Measurements from ENCODE around the gene UPK1A.
"Not testable (repeated sequence)": the region's sequence is repeated elsewhere in the genome, so short reads cannot be mapped to it uniquely, and the experiment has no call there.

UPK1A gene

DNA sequence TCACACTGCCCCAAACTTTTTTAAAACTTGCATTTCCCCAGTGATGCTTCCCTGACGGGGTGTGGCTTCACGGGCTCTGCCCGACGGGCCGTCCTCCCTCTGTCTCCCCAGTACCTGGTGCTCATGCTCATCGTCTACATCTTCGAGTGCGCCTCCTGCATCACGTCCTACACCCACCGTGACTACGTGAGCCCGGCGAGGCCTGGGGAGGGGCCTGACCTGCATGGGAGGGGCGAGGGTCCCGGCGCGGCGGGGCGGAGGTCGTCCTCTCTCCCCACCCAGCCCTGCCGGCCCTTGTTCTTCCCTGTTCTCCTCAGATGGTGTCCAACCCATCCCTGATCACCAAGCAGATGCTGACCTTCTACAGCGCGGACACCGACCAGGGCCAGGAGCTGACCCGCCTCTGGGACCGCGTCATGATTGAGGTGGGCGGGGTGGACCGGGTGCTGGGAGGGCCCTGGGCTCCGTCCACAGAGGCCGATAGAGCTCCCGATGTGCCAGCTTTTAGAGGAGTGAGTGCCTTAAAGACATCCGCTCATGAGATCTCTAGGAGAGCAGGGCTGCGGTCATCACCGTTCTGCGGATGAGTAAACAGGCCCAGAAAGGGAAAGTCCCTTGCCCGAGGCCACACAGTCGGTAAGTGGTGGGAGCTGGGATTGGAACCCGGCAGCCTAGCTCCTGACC lies 6.9 kb downstream of the UPK1A start:
- no peak overlapping the region for H2AK5ac ChIP-seq (ENCODE audit: low read length)
- H2BK5ac ChIP-seq (ENCODE audit: low read depth, low read length, poor library complexity): no peak overlapping the region
- peak overlapping the region; percentile 50 for H3K4me3 ChIP-seq (ENCODE audit: low read depth, low read length)
- no peak overlapping the region for H3K27ac ChIP-seq (ENCODE audit: low read depth, low read length)
- H2BK120ac ChIP-seq (ENCODE audit: insufficient read depth, low read length, poor library complexity): no peak overlapping the region
- no peaks in the 10 kb centered on the region for H3K79me1 ChIP-seq (ENCODE audit: low read length)
- H3K36me3 ChIP-seq (ENCODE audit: control insufficient read depth in 1 of 2, insufficient read depth in 2 of 2, low read length in 2 of 2): no peaks in the 10 kb centered on the region
- H3K4me2 ChIP-seq (ENCODE audit: low read length): peak overlapping the region; percentile 77
- H3K9me3 ChIP-seq (ENCODE audit: insufficient read depth, low read depth, low read length): no peaks in the 10 kb centered on the region
- H3K4me1 ChIP-seq (ENCODE audit: control insufficient read depth in 1 of 2, insufficient read depth in 2 of 2, low read length in 2 of 2): peaks cover 4% of the 10 kb centered on the region in 2 experiments
- WGBS (ENCODE audit: extremely low coverage, insufficient coverage, insufficient read length): no CpG with 5 or more reads among the region's 39 CpGs
- DNase-seq: peak; percentile 83 to 88
- no peak overlapping the region for H3K23ac ChIP-seq (ENCODE audit: low read length)
- no peaks in the 10 kb centered on the region for H3K79me2 ChIP-seq (ENCODE audit: control insufficient read depth, insufficient read depth, low read length, poor library complexity)
- no peaks in the 10 kb centered on the region for H3K27me3 ChIP-seq (ENCODE audit: insufficient read depth, low read length)
- no peak overlapping the region for H2BK12ac ChIP-seq (ENCODE audit: low read length)
- no peak overlapping the region for H4K8ac ChIP-seq (ENCODE audit: low read depth, low read length)
- H2AFZ ChIP-seq (ENCODE audit: insufficient read depth, low read length, poor library complexity): peak overlapping the region; percentile 0
- H3K14ac ChIP-seq (ENCODE audit: low read length): no peak overlapping the region
- H3K18ac ChIP-seq (ENCODE audit: low read length): no peak overlapping the region
- H4K12ac ChIP-seq (ENCODE audit: low read depth, low read length): no peak overlapping the region
- H3K4ac ChIP-seq (ENCODE audit: low read depth, low read length): no peak overlapping the region
- no peak overlapping the region for H3K9ac ChIP-seq (ENCODE audit: low read length)
- H4K91ac ChIP-seq (ENCODE audit: low read depth, low read length): no peak overlapping the region

DNA sequence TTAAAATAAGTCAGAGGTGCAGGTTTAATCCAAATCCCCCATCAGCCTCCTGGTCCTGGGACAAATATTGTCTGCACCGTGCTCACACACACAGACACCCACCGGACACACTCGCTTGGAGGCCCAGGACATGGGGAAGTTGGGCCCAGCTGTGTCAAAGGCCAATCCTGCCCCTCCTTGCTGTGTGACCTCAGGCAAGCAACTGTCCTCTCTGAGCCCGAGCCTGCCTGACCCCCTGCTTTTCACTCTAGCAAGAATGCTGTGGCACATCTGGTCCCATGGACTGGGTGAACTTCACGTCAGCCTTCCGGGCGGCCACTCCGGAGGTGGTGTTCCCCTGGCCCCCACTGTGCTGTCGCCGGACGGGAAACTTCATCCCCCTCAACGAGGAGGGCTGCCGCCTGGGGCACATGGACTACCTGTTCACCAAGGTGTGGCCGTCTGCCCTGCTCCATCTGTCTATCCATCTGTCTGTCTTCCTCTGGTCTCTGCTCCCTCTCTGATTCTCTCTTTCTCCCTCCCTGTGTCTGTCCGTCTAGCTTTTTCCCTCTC lies 9.3 kb downstream of the UPK1A start:
- Histone ChIP-seq H2BK5ac (ENCODE audit: low read depth, low read length, poor library complexity) (no peak overlapping the region), H2AFZ (ENCODE audit: insufficient read depth, low read length, poor library complexity) (no peak overlapping the region), H3K18ac (ENCODE audit: low read length) (no peak overlapping the region), H3K79me1 (ENCODE audit: low read length) (no peaks in the 10 kb centered on the region), H3K4ac (ENCODE audit: low read depth, low read length) (no peak overlapping the region), H3K79me2 (ENCODE audit: control insufficient read depth, insufficient read depth, low read length, poor library complexity) (no peaks in the 10 kb centered on the region), H2AK5ac (ENCODE audit: low read length) (no peak overlapping the region), H3K9ac (ENCODE audit: low read length) (no peak overlapping the region), H3K4me3 (ENCODE audit: low read depth, low read length) (no peak overlapping the region), H2BK120ac (ENCODE audit: insufficient read depth, low read length, poor library complexity) (no peak overlapping the region), H3K36me3 (ENCODE audit: control insufficient read depth in 1 of 2, insufficient read depth in 2 of 2, low read length in 2 of 2) (no peaks in the 10 kb centered on the region), H3K23ac (ENCODE audit: low read length) (no peak overlapping the region), H3K9me3 (ENCODE audit: insufficient read depth, low read depth, low read length) (no peaks in the 10 kb centered on the region), H4K91ac (ENCODE audit: low read depth, low read length) (no peak overlapping the region), H3K4me2 (ENCODE audit: low read length) (no peak overlapping the region), H3K14ac (ENCODE audit: low read length) (no peak overlapping the region), H2BK12ac (ENCODE audit: low read length) (no peak overlapping the region), H4K12ac (ENCODE audit: low read depth, low read length) (no peak overlapping the region), H3K27me3 (ENCODE audit: insufficient read depth, low read length) (no peaks in the 10 kb centered on the region), H3K4me1 (ENCODE audit: control insufficient read depth in 1 of 2, insufficient read depth in 2 of 2, low read length in 2 of 2) (peaks cover 4% of the 10 kb centered on the region in 2 experiments), H4K8ac (ENCODE audit: low read depth, low read length) (no peak overlapping the region), H3K27ac (ENCODE audit: low read depth, low read length) (no peak overlapping the region)
- no CpG with 5 or more reads among the region's 15 CpGs for WGBS (ENCODE audit: extremely low coverage, insufficient coverage, insufficient read length)
- DNase-seq: no peak

DNA sequence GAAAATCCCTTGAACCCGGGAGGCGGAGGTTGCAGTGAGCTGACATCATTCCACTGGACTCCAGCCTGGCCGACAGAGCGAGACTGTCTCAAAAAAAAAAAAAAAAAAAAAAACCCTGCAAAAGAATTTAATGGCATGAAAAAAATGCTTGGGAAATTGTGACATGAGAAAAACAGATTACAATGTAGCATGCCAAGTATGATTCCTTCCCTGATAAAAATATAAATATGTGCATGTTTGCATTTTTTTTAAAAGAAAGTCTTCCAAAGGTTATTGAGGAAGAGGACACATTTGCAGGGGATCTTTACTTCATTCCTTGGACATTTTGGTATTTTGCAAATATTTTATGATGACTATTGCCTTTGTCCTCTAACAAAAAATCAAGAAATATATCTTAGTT lies 23.5 kb downstream of the UPK1A start:
- peaks cover 4 to 5% of the 10 kb centered on the region in 2 experiments for H3K4me1 ChIP-seq (ENCODE audit: control insufficient read depth in 1 of 2, insufficient read depth in 2 of 2, low read length in 2 of 2)
- no peak overlapping the region for H3K9ac ChIP-seq (ENCODE audit: low read length)
- no peaks in the 10 kb centered on the region for H3K9me3 ChIP-seq (ENCODE audit: insufficient read depth, low read depth, low read length)
- no peak overlapping the region for H3K14ac ChIP-seq (ENCODE audit: low read length)
- H2BK5ac ChIP-seq (ENCODE audit: low read depth, low read length, poor library complexity): no peak overlapping the region
- no peak overlapping the region for H3K27ac ChIP-seq (ENCODE audit: low read depth, low read length)
- H4K8ac ChIP-seq (ENCODE audit: low read depth, low read length): no peak overlapping the region
- WGBS (ENCODE audit: extremely low coverage, insufficient coverage, insufficient read length): no CpG with 5 or more reads among the region's 4 CpGs
- no peaks in the 10 kb centered on the region for H3K36me3 ChIP-seq (ENCODE audit: control insufficient read depth in 1 of 2, insufficient read depth in 2 of 2, low read length in 2 of 2)
- no peaks in the 10 kb centered on the region for H3K79me2 ChIP-seq (ENCODE audit: control insufficient read depth, insufficient read depth, low read length, poor library complexity)
- H2AFZ ChIP-seq (ENCODE audit: insufficient read depth, low read length, poor library complexity): no peak overlapping the region
- H3K4me2 ChIP-seq (ENCODE audit: low read length): no peak overlapping the region
- no peak overlapping the region for H2BK120ac ChIP-seq (ENCODE audit: insufficient read depth, low read length, poor library complexity)
- H4K12ac ChIP-seq (ENCODE audit: low read depth, low read length): no peak overlapping the region
- no peak overlapping the region for H3K4me3 ChIP-seq (ENCODE audit: low read depth, low read length)
- H3K23ac ChIP-seq (ENCODE audit: low read length): no peak overlapping the region
- H2AK5ac ChIP-seq (ENCODE audit: low read length): no peak overlapping the region
- H3K79me1 ChIP-seq (ENCODE audit: low read length): no peaks in the 10 kb centered on the region
- peak; percentile 45 to 90 for DNase-seq
- no peaks in the 10 kb centered on the region for H3K27me3 ChIP-seq (ENCODE audit: insufficient read depth, low read length)
- no peak overlapping the region for H3K18ac ChIP-seq (ENCODE audit: low read length)
- no peak overlapping the region for H3K4ac ChIP-seq (ENCODE audit: low read depth, low read length)
- H4K91ac ChIP-seq (ENCODE audit: low read depth, low read length): no peak overlapping the region
- no peak overlapping the region for H2BK12ac ChIP-seq (ENCODE audit: low read length)

DNA sequence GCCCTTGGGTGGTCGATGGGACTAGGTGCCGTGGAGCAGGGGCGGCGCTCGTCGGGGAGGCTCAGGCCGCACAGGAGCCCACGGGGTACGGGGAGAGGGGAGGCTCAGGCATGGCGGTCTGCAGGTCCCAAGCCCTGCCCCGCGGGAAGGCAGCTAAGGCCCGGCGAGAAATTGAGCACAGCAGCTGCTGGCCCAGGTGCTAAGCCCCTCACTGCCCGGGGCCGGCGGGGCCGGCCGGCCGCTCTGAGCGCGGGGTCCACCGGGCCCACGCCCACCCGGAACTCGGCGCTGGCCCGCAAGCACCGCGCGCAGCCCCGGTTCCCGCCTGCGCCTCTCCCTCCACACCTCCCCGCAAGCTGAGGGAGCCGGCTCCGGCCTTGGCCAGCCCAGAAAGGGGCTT lies 24.8 kb downstream of the UPK1A start:
- H3K27ac ChIP-seq (ENCODE audit: low read depth, low read length); H3K23ac ChIP-seq (ENCODE audit: low read length); H2AK5ac ChIP-seq (ENCODE audit: low read length); H4K8ac ChIP-seq (ENCODE audit: low read depth, low read length); H3K79me1 ChIP-seq (ENCODE audit: low read length); H3K9me3 ChIP-seq (ENCODE audit: insufficient read depth, low read depth, low read length); H2AFZ ChIP-seq (ENCODE audit: insufficient read depth, low read length, poor library complexity); H3K27me3 ChIP-seq (ENCODE audit: insufficient read depth, low read length); H3K18ac ChIP-seq (ENCODE audit: low read length); H3K79me2 ChIP-seq (ENCODE audit: control insufficient read depth, insufficient read depth, low read length, poor library complexity); H3K36me3 ChIP-seq (ENCODE audit: control insufficient read depth in 1 of 2, insufficient read depth in 2 of 2, low read length in 2 of 2); H2BK12ac ChIP-seq (ENCODE audit: low read length); H3K4me2 ChIP-seq (ENCODE audit: low read length); H4K12ac ChIP-seq (ENCODE audit: low read depth, low read length); H4K91ac ChIP-seq (ENCODE audit: low read depth, low read length); H3K14ac ChIP-seq (ENCODE audit: low read length); H3K9ac ChIP-seq (ENCODE audit: low read length); H3K4me1 ChIP-seq (ENCODE audit: control insufficient read depth in 1 of 2, insufficient read depth in 2 of 2, low read length in 2 of 2); H3K4ac ChIP-seq (ENCODE audit: low read depth, low read length); H2BK120ac ChIP-seq (ENCODE audit: insufficient read depth, low read length, poor library complexity); H3K4me3 ChIP-seq (ENCODE audit: low read depth, low read length); H2BK5ac ChIP-seq (ENCODE audit: low read depth, low read length, poor library complexity); DNase-seq: not testable (repeated sequence)
- no CpG with 5 or more reads among the region's 37 CpGs for WGBS (ENCODE audit: extremely low coverage, insufficient coverage, insufficient read length)

All from trophoblast cell (in vitro differentiated cells and primary cell).